Esophagus muscularis mucosa (tissue), 4 donors: ENCODE results near the gene CCT2.

ENCODE experiments used
- CTCF ChIP-seq, 3 experiments: fragments of 200-600 bp in 2 of 3; fragments of 450-650 bp in 1 of 3; sonication (generic) in 2 of 3; IDR thresholded peaks; one replicate each; pipeline ENCODE4 v1.5.1; 2017 to 2019; ENCODE audit warnings: antibody characterized with exemption in 3 of 3, mild to moderate bottlenecking in 2 of 3, moderate library complexity in 1 of 3
- EP300 ChIP-seq: sonication (generic); formaldehyde crosslinking; IDR thresholded peaks from one replicate; pipeline ENCODE4 v1.6.1; 2017; ENCODE audit warnings: antibody characterized with exemption
- POLR2A ChIP-seq: fragments of 450-650 bp; IDR thresholded peaks from one replicate; pipeline ENCODE4 v1.6.1; 2017; ENCODE audit warnings: antibody characterized with exemption, moderate library complexity, mild to moderate bottlenecking, low read depth
- POLR2AphosphoS5 ChIP-seq, 2 donors: sonication (generic); formaldehyde crosslinking; IDR thresholded peaks; one replicate each; pipeline ENCODE4 v1.6.1; 2017; ENCODE audit warnings: antibody characterized with exemption in 2 of 2

GRCh38 chr12:69610729-69611128 is 25.5 kb downstream of the CCT2 start, which contains the start of gene LRRC10:
- TF ChIP-seq POLR2A (no peak), CTCF (IDR thresholded peaks at IDR 0.05) (no peak), POLR2AphosphoS5 (IDR thresholded peaks at IDR 0.05) (no peak), EP300 (no peak)
